Activated CD4-positive, alpha-beta T cell treated with anti-CD3 and anti-CD28 coated beads, Interleukin-2, amount 50 U/mL, for 48 hours (primary cell): ENCODE measurements around the gene CTBP1.
A peak's percentile ranks its signal among the peaks of the same experiment; 100 is the strongest.

Experiments
- DNase-seq, 2 experiments: peaks; one replicate each; pipeline ENCODE4 v3.0.0-alpha.2; 2020

The CTBP1 gene

GRCh38 chr4:1249731-1250526 lies 999 bp upstream of the CTBP1 start:
- peak; percentile 59 to 63 for DNase-seq

DNA sequence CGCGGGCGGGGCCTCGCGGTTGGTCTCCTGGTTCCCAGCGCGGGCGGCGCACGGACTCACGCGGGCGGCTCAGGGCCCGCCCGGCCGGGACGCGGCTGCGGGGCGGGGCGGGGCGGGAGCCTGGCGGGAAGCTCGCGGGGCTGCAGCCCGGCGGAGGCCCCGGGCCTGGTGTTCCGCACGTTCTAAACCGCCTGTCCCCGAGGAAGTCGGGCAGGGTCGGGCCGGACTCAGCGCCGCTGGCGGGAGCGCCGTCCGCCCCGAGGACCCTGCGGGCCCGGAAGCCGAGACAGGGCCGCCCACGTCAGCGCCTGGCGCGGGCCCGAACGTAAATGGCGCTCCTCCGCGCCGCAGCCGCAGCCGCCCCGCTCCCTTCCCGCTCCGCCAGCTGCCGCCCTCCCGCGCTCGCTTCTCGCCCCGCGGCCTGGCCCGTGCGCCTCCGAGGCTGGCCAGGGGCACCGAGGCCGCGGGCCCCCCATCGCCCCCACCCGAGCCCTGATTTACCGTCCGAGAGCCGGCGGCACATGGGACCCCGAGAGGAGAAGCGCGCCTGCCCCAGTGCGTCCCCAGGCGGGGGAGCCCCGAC lies 309 bp upstream of the CTBP1 start:
- peak; percentile 80 to 82 for DNase-seq

DNA sequence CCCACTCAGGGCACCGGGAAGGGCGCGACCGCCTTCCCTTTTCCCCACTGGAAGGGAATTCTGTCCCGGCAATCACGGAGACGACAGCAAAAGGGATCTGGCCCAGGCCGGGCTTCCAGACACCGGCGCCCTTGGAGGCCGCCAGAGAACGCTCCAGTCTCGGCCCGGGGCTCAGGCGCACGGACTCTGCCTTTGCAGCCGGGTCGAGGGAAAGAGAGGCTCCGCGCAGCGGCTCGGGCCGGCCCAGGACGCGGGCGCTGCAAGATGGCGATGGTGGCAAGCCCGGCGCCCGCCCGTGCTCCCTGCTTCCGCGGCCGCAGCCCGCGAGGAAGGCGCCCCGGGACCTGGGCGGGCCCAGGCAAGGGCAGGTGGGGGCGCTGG lies 1.1 kb downstream of the CTBP1 start:
- DNase-seq = no peak

DNA sequence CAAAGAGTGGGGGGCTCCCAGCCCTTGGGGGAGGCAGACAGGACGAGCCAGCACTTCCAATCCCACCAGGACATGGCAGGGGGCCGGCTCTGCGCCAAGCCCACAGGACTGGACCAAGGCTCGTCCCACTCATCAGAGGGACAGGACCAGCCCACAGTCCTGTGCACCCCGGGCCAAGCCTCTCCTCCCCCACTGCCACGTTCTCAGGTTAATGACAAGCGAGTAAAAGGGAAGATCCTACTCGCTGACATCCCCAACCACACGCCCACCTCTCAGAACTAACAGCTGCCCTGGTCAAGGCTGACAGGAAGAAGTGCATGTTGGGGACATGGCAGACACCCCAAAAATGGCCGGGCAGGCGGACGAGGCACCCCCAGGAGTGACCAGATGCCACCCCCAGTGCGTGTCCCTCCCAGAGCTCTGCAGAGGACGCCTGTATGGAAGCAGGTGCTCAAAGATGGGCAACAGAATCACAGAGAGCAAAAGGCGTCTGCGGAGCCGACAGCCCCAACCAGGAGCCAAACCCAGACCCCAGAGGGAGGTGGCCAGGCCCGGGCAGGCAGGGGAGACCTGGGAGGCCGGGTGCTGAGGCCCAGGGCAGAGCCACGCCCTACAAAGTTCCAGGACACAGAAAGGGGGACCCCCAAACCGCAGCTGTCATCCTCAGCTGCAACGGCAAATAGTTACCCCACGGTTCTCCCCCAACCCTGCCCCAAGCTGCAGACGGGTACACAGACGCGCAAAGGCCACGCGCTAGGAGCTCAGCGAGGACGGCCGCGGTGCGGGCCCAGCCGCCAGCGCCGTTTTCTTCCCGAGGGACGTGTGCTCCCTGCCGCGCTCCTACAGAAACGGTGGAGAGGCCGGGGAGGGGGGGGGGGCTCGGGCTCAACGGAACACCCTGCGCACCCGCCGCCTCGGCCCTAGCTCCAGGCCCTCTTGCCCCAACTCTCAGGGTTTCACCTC lies 1.7 kb downstream of the CTBP1 start:
- peak; percentile 28 to 40 for DNase-seq

DNA sequence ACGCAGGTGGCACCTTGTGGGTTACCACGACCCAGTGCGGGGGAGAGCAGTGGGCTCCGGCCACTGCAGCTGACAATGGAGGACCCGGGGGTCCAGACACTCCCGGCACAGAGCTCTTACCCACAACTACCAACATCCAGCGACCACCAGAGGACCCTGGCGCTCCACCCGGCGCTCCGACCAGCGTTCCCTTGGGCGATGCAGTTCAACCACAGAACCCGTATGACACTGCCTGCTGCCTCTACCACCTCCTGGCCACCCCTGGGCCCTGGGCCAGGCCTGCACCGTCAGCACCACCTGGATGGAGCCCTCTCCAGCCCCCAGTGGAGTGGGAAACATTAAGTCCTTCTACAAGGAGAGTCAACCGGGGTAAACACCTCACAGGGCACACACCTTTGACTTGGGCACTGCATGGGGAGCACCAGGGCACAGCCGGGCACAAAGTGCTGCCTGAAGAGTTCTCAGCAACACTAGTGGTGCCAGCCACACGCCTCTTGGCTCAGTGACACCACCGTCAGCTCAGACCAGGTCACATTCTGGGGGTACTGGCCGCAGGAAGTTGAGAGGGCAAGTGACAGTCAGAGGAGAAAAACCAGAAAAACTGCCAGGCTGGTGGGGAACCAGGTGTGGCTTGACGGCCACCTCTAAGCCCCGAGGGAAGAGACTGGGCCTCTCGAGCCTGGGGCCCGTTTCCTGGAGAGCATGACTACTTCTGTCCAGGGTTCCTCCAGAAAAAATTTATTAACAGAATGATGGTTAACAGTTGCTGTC lies 2.6 kb downstream of the CTBP1 start:
- peak in 1 of 2 experiments; percentile 35 for DNase-seq

- no peak for DNase-seq
Measured at GRCh38 chr4:1245481-1246051, 3.4 kb downstream of the CTBP1 start.

- DNase-seq = no peak
Measured at GRCh38 chr4:1244978-1245471, 3.9 kb downstream of the CTBP1 start.

DNA sequence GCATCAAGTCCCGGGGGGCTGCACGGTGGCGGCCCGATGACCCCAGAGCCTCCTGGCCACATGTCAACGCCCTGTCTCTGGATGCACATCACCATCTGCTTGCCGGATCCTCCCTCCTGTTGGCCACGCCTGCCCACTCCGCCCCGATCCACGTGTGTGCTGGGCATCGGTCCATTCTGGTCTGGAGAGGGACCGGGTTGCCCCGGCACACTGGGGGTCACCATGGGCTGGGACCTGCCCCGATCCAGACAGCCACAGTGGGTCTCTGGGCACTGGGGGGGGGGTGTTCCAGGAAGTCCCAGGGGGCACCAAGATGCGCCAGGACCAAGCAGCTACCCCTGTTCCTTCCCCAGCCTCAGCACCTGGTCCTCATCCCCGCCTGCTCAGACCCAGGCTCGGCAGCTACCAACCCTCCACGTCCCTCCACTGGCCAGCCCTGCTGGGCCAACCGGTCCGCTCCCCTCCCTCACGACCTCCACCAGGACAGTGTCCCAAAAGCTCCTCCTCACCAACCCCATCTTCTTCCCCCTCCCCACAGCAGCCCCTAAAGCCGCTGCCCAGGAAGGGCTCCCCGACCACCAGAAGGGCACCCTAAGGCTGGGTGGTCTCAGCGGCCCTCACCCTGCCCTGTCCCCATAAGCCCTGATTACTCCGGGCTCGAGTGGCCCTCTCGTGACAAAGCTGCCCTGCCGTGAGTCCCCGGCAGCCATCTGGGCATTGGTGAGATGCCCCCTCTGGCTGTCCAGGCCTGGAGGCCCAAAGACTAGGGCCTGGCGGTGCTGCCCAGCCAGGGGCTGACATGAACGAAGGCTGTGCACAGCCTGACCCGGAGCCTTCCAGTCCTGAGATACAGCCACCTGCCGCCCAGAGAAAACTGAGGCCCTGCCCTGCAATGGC lies 4.6 kb downstream of the CTBP1 start:
- DNase-seq = no peak

DNA sequence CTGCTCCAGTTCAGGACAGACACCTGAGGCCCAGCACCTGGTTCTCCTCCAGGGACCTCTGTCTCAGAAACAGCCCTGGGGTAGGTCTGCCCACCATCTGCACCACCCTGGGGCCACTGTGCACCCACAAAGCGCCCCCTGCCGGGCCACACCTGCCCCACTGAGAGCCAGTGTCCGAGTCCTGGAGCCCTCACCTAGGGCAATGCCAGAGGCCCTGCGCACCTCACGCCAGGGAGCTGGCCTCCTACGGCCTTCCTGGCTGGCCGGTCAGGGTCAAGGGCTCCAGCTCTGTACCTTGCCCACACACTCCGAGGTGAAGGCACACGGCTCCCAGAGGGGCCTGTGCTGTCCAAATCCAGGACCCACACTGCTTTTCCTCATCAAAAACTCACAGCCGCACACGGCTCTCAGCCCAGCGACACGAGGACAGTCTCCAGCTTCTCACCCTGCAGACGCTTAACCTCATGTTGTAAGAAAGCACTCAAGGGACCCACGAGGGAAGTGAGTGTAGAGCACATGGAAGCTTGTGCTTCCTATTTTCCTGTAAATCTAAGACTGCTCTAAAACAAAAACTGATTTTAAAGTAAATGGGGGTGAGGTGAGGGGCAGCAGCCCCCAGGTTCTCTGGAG lies 5.4 kb downstream of the CTBP1 start:
- DNase-seq = no peak

DNA sequence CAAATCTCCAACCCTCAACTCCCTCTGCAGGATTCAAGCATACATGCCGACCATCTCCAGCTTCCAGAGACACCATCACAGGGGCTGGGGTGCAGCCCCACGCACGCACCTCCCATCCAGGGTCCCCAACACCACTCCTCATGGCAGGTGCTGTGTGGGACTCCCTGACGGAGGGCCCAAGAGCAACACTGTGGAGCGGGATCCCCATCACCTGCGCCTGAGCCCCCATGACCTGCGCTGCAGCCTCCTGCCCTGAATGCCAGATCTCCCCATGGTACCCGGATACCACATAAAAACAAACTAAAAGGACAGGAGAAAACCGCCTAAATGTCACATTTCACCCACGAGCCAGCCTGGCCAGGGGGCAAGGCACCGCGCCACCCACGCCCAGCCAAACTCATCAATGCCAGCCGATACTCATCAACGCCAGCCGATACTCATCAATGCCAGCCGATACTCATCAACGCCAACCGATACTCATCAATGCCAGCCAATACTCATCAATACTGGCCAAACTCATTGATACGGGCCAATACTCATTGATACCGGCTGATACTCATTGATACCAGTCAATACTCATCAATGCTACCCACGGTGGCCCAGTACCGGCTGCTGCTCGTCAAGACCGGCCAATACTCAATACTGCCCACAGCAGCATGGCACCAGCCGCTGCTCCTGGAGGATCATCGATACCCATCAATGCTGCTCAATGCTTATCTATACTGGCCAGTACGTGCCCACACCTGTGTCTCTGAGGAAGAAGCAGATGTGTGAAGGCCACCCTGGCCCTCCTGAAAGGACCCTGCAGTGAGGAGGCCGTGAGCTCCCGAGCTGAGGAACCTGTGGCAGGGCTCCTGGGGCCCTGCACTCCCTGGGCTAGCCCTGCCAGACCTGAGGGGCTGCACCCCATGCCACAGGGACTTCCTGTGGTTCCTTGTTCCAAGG lies 6.2 kb downstream of the CTBP1 start:
- DNase-seq = no peak

DNA sequence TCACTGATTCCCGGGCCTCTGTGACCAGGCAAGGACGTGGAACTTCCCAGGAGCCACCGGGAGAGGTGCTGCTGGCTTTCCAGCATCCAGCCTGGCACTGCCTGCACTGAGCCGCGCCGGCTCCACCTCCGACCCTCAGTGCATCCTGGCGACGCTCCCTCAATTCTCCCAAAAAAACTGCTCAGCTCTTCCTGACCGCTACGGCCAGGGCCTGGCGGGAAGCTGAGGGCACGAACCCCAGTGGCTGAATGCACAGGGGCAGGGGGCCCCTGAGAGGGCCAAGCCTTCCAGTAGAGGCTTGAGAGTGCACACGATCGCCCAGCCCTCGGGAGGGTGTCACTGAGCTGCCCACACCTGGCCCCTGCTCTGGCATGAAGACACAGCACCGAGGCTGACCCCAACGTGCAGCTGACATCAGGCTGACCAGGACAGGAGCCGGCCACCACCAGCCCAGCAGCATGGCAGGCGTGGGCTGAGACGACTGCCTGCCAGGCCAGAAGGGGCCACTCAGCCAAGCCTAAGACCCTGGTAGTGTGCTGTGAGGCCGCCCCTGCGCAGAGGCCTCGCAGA lies 6.9 kb downstream of the CTBP1 start:
- no peak for DNase-seq

- DNase-seq = no peak
Measured at GRCh38 chr4:1241466-1241935, 7.4 kb downstream of the CTBP1 start.

DNA sequence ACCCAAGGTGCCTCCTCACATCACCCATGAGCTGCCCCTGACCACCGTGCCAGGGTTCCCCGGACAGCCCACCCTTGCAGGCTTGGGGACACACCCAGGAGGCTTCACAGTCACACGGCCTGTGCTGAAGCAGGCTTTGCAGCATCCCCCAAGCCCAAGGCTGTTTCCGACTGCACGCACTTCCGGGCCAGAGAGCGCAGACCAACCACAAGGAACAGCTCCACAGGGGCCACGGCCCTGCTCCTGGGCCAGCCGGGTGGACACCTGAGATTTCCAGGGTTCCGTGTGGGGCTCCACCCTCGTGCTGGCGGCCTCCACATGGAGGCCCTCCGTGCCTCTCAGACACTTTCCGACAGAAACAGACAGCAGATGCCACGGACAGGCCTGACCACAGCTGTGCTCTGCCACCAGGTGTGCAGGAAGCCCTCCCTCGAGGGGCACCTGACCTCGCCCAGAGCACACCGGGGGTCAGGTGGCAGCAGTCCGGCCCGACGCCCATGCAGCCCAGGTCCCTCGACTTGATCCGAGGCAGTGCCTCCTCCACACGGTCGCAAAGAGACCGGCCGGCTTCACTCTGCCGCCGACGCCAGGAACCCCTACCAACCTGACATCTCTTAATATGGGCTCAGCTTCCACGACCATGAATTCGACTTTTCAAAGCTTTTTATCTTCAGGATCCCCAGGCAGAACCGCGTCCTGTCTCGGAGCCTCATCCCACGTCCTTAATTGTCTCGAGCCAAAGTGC lies 8.0 kb downstream of the CTBP1 start:
- no peak for DNase-seq

- DNase-seq = no peak
Measured at GRCh38 chr4:1239950-1240307, 9.0 kb downstream of the CTBP1 start.

DNA sequence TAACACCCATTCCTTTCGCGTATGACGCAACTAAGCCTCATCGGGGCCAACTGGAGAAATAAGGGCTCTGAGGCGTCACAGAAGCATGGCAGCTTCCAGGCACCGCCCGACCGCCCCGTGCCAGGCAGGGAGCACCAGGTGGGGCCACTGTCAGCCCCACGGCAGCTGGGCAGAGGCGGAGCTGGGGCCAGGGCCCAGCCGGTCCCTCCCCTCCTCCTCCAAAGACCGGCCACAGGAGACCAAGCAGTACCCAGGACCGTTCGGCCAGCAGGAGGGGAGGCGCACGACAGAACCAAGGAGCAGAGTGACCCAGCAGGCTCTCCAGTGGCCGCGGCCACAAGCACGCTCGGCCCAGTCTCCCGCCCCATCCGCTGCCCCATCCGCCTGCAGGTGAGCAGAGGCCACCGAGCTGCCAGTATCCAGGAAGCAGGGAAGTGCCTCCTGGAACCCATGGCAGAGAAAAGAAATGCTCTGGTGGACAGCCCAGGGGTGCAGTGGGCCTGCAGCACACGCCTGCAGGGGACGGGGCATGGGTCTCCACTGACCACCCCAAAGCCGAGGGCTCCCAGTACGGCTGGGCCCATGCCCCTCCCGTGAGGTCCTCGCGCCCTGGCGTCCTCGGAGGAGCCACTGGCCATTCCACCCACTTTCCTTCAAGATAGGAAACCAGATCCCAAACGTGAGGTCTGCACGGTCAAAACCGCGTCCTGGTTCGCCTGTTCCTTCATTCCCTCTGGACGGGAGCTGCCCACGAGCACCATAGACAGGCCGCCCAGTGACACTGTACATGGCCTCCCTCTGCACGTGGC lies 9.6 kb downstream of the CTBP1 start:
- no peak for DNase-seq

- DNase-seq = no peak
Measured at GRCh38 chr4:1238676-1239000, 10.3 kb downstream of the CTBP1 start.

GRCh38 chr4:1237981-1238675 lies 10.8 kb downstream of the CTBP1 start:
- DNase-seq = no peak
